Prostate gland (tissue), 2 donors: ENCODE results near the gene GNAZ.

ENCODE experiments used
- POLR2A ChIP-seq: fragments of 450-650 bp; IDR thresholded peaks from one replicate; pipeline ENCODE4 v1.6.1; 2016; ENCODE audit warnings: antibody characterized with exemption, mild to moderate bottlenecking
- POLR2AphosphoS5 ChIP-seq: sonication (generic); formaldehyde crosslinking; IDR thresholded peaks from one replicate; pipeline ENCODE4 v1.6.1; 2017; ENCODE audit warnings: antibody characterized with exemption
- TF ChIP-seq, protein P1 (sequence below), 4 experiments: fragments of 200-600 bp in 2 of 4; fragments of 450-650 bp in 2 of 4; sonication (generic) in 2 of 4; IDR thresholded peaks; 1 replicate in 3 of 4; 2 replicates in 1 of 4; pipeline ENCODE4 v1.5.1; 2016 to 2019; ENCODE audit warnings: antibody characterized with exemption in 4 of 4, mild to moderate bottlenecking in 2 of 4, moderate library complexity in 2 of 4

DNA sequence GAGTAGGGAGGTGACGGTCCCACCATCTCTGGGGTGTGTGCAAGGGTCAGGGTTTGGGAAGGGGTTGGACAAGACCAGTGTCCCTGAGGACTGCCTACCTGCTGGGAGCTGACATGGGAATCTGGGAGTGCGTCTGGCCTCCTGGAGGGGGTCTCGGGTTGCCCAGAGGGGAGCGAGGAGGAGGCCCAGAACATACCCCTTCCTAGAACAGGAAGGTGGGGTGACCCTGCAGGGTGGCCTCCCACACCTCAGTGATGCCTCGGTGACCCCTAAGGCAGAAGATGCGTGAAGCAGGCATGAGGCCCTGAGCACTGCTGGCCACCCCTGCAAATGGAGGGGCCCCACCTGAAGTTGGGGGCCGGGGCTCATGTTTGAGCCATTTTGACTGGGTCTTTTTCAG is 45.0 kb downstream of the GNAZ start:
- TF ChIP-seq, protein P1, sequence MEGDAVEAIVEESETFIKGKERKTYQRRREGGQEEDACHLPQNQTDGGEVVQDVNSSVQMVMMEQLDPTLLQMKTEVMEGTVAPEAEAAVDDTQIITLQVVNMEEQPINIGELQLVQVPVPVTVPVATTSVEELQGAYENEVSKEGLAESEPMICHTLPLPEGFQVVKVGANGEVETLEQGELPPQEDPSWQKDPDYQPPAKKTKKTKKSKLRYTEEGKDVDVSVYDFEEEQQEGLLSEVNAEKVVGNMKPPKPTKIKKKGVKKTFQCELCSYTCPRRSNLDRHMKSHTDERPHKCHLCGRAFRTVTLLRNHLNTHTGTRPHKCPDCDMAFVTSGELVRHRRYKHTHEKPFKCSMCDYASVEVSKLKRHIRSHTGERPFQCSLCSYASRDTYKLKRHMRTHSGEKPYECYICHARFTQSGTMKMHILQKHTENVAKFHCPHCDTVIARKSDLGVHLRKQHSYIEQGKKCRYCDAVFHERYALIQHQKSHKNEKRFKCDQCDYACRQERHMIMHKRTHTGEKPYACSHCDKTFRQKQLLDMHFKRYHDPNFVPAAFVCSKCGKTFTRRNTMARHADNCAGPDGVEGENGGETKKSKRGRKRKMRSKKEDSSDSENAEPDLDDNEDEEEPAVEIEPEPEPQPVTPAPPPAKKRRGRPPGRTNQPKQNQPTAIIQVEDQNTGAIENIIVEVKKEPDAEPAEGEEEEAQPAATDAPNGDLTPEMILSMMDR (IDR thresholded peaks at IDR 0.05) = no peak
- TF ChIP-seq POLR2A (no peak), POLR2AphosphoS5 (no peak)
